ENCODE data around the gene TICAM2.

DNA sequence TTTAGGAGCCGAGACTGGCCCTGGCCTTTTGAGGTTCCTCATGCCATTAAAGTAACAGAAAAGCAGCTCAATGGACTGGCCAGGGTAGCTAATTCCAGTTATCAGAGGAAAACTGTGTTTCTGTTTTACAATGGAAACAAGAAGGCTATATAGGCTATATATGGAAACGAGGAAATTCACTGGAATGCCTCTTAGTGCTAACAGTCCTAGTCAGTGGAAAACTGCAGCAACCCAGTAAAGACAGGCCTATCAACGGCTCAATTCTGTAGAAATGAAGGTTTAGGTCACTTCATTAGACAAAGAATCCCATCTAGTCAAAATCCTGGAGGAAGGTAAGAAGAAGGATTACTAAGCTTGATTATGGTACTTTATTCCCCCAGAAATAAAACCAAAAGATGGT lies 3.2 kb upstream of the TICAM2 start:
- TF ChIP-seq CTCF (IDR thresholded peaks at IDR 0.05; ENCODE audit: control extremely low read depth in 1 of 3, insufficient read depth in 1 of 3, low read depth in 1 of 3, low read length in 3 of 3) (no peak), MAX (IDR thresholded peaks at IDR 0.05) (no peak), EP300 (IDR thresholded peaks at IDR 0.05; ENCODE audit: borderline replicate concordance in 1 of 2, low read depth in 2 of 2, low read length in 2 of 2) (no peak)

Measured in H1 (cell line).